Globus pallidus (tissue), 1 donor: ENCODE results near the gene TSR3.
A peak's percentile ranks its signal among the peaks of the same experiment; 100 is the strongest.

ENCODE experiments used
- DNase-seq: peaks from one replicate; pipeline ENCODE4 v3.0.0-alpha.2; 2015; ENCODE audit warnings: low spot score

The TSR3 gene

DNA sequence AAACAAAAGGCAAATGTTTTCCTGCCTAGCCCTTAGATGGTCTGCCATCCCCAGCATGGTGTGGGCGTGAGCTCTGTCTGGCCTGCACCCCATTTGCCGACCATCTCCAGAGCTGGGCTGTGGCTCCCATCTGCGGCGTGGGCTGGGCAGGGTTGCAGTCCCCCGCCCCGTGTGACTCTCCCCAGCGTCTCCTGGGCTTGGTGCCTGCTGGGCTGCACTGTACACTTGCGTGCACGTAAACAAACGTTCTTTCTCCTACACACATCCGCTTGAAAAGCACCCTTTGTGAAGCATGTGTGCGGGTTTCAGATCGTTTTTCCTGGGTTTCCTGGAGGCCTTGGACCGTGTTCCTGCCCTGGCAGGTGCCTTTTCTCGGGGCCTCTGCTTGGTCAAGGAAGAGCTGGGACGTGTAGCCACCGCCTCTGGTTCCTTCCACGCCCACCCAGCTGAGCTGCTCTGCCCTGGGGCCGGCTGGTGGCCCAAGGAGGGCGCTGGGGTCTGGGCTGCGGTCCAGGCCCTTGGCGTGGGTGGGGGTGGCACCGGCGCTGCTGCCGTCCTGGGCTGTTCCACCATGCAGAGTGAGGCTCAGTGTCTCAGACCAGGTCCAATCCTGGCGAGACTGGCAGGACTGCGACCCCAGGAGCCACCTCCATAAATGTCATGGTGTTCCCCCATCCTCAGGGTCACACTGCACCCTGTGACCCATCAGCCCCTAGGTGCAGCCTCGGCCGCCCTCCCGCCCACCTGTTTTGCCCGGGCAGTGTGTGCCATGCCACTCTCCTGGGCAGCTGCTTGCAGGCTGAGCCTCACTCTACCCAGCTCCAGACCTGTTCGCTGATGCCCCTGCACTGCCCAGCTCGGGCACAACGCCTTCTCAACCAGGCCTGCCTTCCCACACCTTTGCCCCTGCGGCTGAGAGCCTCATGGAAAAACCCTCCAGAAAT, 28.1 kb downstream of the TSR3 start:
- peak; percentile 70 for DNase-seq

DNA sequence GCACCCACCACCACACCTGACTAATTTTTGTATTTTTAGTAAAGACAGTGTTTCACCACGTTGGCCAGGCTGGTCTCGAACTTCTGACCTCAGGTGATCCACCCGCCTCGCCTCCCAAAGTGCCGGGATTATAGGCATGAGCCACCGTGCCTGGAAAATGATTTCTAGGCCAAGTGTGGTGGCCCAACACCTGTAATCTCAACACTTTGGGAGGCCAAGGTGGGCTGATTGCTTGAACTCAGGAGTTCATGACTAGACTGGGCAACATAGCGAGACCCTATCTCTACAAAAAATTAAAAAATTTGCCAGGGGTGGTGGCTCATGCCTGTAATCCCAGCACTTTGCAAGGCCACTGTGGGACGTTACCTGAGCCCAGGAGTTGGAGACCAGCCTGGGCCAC, 29.3 kb downstream of the TSR3 start:
- DNase-seq: no peak

DNA sequence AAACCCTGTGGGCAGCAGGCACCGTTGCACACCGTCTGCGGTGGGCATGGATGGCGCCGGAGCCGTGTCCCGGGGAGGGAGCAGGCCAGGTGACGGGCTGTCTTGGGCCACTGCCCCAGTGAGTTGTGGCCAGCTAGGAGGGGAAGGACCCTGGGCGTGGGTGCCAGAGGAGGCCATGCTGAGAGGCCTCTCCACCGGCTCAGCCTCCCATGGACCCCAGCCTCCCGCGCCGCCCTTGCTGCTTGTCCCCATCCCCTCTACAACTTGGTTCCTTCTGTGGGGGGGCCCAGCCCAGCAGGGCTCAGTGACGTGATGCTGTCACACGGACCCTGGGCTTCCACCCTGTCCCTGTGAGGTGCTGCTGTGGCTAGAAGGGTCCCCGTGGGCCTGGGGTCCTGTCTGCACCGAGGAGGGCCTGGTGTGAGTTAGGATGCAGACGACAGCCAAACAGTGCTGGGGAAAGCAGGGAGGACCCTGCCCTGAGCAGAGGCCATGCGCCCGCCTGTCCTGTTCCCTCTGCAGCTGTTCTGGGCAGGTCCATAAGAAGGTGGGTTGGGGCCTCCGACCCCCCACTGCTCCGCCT, 30.9 kb downstream of the TSR3 start:
- no peak for DNase-seq

DNA sequence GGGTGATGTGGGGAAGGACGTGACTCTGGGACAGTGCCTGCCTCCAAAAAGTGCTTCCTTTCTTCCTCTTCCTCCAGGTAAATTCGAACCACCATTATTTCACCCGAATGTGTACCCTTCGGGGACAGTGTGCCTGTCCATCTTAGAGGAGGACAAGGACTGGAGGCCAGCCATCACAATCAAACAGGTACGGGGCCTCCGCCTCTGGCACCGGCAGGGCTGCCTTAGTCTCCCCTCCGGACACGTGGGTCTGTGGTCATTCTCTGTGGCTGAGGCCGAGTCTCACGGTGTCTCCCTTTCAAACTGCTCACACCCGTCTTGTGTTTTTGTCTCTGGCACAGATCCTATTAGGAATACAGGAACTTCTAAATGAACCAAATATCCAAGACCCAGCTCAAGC, 31.6 kb downstream of the TSR3 start:
- no peak for DNase-seq

DNA sequence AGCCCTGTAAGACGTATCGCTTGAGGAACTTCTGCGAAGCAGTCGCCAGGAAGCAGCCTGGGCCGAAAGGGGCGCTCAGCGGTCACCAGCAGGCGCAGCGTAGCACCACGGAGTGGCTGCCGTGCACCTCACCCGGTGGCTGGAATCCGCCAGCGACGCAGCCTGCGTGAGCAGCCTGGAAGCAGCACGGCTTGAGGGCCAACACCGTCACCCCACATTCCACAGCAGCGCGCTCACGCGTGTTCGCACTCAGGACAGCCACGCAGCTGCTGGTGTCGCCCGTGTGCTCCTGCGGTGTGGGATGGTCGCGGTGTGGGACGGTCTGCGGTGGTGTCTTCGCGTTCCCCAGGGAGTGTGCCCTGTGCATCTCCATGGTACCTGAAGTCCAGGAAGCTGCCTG, 32.6 kb downstream of the TSR3 start:
- DNase-seq: no peak

DNA sequence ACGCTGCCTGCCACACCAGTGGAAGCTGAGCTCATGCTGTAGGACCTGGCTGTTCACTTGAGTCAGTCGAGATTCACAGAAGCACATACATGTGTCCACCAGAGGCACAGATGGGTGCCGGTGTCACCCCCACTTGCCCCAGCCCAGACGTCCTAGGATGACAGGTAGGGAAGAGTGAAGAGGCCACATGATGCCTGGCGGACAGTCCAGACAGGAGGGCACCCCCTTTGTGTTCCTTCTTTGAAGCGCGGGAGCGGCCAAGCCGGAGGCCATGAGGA, 33.5 kb downstream of the TSR3 start:
- DNase-seq: no peak

DNA sequence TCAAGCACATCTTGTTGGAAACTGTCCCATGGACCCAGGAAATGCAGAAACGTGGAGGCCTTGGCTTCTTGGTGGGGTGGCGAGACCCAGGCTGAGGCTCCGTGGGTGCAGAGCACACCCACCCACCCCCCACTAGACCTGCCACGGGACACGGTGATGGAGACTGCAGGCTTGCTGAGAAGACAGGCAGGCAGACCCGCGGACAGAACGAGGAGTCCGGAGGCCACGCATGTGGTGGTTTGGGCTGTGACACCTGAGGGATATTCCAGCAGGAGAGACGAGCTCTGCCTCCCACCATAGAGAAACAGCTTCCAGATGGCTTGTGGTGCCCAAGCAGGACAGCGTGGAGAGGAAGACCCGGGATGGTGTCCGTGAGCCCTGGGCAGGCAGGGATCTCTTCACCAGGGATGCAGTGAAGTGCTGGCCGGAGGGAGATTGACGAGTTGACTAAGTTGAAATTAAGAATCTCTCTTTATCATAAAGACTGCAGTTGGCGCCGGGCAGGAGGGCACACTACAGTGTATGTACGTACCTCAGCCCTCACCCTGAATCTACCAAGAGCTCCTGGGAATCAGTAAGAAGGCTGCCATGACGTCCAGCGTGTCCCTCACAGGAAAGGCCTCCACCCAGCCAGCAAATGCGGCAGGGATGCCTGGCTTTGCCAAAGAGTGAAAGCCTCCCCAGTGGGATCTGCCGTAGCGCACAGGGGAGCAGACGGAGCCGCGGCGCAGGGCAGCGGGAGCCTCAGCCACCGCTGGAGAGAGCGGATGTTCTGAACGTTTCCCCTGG, 34.0 kb downstream of the TSR3 start:
- DNase-seq: no peak

DNA sequence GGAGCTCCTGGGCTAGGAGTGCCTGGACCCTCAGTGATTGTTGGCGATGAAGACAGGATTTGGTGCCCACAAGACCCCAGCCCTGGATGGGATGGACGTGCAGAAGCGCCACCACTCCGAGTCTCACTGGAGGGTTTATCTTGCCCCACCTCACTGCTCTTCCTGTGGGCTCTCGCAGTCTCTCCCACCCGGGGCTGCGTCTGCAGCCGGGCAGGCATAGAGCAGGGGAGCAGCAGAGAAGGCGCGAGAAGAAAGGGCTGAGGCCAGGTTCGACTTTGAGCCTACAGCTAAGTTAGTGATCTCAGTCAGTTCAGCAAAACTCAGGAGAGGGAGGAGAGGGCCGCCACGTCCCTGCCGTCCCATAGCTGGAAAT, 35.7 kb downstream of the TSR3 start:
- no peak for DNase-seq

DNA sequence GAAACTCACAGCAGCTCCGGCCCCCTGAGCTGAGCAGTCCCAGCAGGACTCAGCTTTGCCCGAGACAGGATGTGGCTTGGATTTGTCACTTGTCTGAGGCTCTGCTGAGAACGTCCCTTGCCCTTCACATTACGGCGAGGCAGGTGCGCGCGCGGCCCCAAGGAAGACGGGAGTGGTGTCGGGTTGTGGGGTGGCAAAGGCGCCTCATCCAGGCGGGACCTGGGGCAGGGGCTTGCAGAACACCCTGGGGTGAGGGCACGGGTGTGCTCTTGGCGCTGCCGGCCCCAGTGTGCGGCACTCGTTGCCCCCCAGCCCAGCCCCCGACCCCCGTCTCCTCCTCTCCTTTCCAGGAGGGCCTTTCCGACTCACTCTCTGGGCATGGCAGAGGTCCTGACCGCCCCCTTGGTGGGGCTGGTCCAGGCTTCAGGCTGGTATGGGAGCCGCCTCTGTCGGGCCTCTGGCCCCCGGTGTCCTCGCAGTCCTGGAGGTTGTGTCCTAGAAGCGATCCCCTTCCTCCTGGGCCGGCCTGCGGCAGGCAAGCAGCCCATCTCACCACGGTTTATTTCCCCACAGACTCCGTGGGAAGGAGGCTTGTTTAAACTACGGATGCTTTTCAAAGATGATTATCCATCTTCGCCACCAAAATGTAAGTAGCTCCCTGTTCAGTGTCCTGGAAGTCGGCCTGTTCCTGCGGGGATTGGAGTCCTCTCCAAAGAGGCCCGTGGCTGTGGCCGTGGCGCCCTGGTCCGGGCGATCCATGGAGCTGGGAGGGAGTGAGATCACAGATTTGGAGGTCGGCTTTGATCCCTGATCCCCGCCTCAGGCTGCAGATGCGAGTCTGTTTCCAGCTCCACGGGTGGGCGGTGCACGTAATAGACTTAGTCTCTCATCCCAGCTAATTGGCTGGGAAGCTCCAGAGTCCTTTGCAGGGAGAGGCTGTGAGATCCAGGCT, 36.3 kb downstream of the TSR3 start:
- no peak for DNase-seq

DNA sequence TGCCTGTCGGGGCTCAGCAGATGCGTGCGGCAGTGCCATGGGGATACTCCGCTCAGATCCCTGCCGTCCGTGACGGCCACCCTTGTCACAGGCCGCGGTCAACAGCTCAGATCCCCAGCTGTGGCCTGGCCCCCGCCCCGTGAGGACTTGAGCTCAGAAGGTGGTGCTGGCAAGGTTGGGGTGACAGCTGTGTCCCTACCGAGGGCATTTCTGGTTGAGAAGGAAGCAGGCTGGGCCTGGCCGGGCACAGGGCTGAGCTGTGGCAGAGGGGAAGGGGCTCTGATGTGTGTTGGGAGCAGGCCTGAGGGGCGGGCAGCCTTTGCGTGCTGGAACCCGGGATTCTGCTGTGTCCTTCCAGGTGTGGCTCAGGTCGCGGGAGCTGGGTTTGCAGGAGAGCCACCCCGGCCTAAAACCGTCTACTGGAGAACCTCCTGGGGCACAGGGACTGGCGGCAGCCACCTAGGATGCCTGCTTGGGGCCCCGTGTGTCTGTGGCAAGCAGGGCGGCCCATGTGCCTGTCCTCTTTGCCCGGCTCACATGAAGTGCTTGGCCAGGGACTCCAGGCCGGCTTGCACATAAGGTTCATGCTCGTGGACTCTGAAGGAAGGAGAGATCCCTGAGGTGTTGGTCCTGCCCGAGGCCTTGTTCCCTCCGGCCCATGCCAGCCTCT, 37.1 kb downstream of the TSR3 start:
- DNase-seq: no peak

DNA sequence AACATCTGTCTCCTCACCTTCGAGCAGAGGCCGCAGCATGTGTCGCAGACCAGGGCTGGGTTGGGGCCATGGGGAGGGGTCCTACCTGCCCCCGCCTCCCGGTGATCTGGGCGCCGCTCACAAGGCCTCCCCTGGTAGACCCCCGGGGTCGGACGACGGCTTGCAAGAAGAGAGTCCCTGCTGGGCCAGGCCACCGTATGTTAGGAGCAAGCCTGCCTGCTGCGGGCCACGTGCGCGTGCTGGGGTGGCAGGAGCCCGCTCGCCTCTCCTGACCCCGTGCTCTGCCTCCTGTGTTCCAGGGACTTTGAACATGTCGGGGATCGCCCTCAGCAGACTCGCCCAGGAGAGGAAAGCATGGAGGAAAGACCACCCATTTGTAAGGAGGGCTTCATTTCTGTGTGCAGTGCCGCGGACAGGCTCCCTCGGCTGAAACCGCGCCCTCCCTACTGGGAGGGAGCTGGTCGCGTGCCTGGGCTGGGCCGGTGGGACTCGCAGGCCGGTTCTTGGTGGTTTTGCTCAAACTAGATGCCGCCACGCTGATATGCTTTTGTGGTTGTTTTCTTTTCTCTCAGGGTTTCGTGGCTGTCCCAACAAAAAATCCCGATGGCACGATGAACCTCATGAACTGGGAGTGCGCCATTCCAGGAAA, 37.8 kb downstream of the TSR3 start:
- DNase-seq: no peak

DNA sequence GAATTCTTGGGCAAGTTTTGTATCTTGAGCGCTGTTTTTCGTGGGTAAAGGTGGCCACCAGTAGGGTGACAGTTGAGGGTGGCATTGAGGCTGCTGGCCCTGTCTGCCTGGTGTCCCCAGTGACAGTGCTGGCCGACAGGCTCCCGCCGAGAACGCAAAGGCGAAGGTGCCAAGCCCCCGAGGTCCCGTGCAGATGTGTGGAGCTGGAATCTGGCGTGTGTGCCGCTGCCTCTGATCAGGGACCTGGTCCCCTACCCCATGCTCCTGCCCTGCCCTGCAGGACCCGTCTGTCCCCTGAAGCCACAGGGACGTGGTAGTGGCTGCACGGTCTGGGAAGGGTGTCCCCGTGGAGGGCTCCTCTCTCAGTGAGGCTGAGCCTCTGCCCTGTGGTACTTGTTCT, 38.8 kb downstream of the TSR3 start:
- DNase-seq: no peak

DNA sequence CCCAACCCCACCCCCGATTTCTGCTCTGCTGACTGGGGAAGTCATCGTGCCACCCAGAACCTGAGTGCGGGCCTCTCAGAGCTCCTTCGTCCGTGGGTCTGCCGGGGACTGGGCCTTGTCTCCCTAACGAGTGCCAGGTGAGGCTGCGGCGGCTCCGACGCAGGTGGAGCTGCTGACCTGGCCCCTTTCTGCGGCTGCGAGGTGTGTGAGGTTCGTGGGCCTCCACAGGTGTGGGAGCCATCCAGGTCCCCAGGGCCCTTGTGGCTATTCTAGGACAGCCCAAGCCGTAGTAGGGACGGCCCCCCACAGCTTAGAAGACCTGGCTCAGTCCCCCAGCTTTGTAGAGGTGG, 39.2 kb downstream of the TSR3 start:
- no peak for DNase-seq

DNA sequence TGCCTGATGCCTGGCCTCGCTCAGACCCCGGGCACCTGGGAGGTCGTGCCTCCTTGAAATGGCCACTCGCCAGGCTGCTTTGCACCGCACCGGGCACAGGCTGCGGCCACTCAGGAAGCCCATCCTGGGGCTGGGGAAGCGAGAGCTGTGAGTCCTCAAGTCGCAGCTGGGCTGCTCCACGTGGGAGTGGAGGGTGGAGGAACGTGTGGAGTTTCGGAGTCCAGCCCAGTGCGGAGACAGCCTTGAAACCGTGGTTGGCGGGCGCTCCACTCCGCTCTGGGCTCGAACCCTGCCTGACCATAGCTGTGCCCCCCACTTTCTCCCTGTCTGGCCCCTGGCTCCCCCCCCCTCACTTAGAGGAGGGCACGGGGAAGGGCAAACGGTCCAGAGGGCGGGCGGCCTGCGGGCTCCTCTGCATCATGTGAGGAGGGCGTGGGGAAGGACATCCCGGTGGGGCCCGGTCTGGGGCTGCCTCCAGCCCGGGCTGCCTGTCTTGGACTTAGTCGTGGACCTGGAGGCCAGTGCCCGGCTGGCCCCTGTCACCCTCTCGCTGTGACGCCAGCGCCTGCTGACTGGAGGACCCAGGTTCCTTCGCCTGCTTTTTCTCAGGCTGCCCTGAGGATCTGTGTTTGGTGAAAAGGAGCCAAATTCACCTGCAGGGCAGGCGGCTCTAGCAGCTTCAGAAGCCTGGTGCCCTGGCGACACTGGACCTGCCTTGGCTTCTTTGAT, 39.8 kb downstream of the TSR3 start:
- no peak for DNase-seq

DNA sequence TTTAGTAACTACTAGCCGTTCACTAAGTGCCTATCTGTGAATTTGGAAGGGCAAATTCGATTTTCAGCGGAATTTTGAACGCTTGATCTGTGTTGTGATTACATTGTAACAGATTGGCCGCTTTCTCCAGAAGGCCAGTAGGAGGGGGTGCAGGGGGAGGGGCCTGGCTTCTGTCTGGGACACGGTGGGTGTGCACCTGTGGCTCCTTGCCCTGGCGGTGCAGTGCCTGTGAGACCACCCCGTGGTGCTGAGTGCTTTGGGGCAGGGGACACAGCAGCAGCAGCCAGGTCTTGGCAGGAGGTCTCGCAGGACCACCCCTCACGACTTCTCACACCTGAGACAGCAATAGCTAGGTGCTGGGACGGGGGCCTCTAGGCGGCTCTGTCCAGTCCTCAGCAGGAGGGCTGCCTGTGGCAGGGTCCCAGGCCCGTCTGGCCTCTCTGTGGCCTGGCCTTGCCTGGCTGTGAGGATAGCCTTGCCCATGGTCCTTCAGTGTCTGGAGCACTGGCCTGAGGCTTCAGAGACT, 40.4 kb downstream of the TSR3 start:
- DNase-seq: no peak

DNA sequence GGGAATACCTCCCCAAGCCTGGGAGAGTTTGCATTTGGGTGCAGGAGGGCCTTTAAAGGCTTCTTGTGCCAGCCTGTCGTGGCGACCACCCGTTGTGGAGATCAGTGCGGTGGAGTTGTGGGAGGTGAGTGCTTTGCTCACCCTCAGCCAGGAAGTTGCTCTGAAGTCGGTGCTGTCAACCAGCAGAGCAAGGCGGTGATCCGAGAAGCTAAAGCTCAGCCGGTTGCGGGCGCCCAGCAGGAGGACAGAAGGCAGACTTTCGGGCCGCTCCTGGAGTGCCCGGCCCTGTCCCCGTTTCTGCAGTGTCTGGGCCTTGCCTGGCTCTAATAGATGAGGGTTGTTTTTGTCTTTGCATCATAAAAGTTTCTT, 40.9 kb downstream of the TSR3 start:
- DNase-seq: no peak

DNA sequence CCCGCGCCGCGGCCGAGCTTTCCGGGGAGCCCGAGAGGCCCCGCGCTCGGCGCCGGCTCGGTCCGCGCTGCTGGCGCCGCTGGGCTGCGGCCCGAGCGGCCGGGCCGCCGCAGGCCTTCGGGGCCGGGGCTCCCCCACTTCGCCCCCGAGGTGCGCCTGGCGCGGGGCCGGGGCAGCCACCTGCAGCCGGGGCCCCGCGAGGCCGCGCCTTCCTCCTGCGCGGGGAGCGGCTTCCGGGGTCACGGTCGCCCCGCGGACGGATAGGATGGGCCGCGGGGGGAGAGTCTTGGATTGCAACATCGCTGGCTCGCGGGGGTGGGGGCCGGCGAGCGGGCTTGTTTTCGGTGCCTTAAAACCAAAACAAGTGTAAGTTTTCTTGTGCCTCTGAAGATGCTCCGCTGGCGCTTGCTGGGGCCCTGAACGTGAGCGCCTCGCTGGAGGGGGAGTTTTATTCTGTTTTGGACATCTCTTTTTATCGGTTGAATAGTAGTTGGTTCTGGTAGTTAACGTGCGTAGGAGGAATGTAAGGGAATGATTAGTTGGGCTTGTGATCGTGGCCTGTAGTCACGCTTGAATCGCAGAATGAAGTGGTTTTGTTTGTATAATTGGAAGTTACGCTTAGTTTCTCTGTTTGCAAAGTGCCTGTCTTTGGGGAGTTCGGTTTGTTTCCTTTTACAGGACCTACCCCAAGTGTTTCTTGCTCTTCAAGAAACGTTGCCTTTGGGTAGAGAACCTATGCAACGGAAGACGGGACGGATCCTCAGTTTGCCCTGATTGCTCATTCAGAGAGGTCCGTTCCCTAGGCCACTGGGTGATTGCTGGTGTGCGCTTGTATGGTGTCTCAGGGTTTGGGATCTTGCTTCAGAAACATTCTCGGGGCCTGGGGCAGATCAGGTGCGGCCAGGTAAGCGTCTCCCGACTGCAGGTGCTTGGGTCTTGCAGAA, 41.5 kb downstream of the TSR3 start:
- DNase-seq: peak; percentile 17

DNA sequence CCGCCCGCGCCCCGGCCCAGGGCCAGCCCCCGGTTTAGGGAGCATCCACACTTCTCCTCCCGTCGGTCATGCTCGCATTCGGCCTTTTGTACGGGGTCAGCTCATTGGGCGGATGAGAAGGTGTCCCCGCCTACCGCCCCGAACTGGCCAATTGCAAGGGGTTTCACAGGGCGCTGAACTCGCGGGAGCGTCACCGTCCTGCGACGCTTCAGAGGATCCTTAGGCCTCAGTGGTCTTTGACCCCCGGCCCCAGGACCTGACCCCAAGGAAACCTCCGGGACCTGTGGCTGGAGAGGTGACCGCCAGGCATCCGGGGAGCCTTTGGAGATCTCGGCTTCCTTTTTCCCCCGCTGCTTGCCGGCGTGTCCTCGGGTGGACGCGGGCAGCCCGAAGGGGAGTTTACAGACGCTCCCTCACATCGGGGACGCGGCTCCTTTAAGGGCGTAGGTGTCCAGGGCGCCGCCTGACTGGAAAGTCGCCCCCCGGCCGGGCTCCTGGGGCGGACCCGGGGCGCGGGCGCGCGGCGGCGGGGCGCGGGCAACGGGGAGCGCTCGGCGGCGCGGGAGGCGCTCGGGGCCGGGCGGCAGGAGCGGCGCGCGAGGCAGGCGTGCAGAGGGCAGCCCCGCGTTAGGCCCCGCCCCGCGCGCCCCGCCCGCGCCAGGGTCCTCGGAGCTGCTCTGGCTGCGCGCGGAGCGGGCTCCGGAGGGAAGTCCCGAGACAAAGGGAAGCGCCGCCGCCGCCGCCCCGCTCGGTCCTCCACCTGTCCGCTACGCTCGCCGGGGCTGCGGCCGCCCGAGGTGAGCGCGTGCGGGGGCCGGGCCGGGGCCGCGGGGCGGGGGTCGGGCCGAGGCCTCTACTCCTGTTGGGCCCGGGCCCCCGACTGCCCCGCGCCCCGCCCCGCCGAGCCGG, 42.4 kb downstream of the TSR3 start, which contains the start of gene UBE2I:
TSS of gene UBE2I (plus strand) at position 660 of the 909 bp plus-strand sequence. CDS start 4,395 bp downstream, outside the sequence.
- peak; percentile 97 for DNase-seq
